K562 (cell line): ENCODE data around the gene TEX22. TPM values are rescaled to one million over a fixed set of nuclear protein-coding genes. Genes with fewer than 3 reads are reported as not detected.

ENCODE experiments used
- ATAC-seq: fragments of 200-7000 bp; cut with Tn5 transposase; 3 replicates; pipeline ENCODE4 v1.9.1; 2020; ENCODE audit warnings: moderate library complexity
- BruUV-seq: library from RNA; stranded (reverse); fragments of 400-500 nt; replicated peaks from 2 replicates; lab custom pipeline; 2021; lab: Mats Ljungman, UMichigan
- CTCF ChIA-PET: fragments of 300-600 bp; formaldehyde crosslinking; extraction: SDS; loops from one replicate; lab custom pipeline; 2021; ENCODE audit warnings: low intra/inter-chr PET ratio; lab: Yijun Ruan, JAX
- POLR2A ChIA-PET: fragments of 300-600, 350-650 bp; sonication (Branson Sonifier 250); formaldehyde crosslinking; extraction: SDS; loops from one replicate; lab custom pipeline; 2021; ENCODE audit warnings: antibody characterized with exemption, inconsistent platforms; lab: Yijun Ruan, JAX
- DNase-seq, 4 experiments: peaks; one replicate each; pipeline versions ENCODE4 v3.0.0 to v3.0.0-alpha.2; 2011 to 2018; ENCODE audit warnings: low spot score in 3 of 4, mixed read lengths in 3 of 4; ENCODE audit errors: extremely low read depth in 1 of 4
- FAIRE-seq: peaks from 2 replicates; lab custom pipeline; 2011; peaks lifted over from hg19 to GRCh38; lab: Jason Lieb, UNC
- H2AFZ ChIP-seq: 2 replicates; pipeline ENCODE4 v1.6.0; 2011; ENCODE audit warnings: low read depth, low read length, control low read depth, inconsistent platforms
- H3K27ac ChIP-seq: fragments of 200-600 bp; 3 replicates; pipeline ENCODE4 v1.8.0; 2011; ENCODE audit warnings: low read depth, mild to moderate bottlenecking, control low read depth, inconsistent platforms, low read length, moderate library complexity, mixed read lengths; ENCODE audit errors: extremely low read depth
- H3K27me3 ChIP-seq, 2 experiments: fragments of 300-600 bp in 1 of 2; 2 replicates in 1 of 2; 3 replicates in 1 of 2; pipeline versions ENCODE4 v1.6.0 to v1.8.0; 2011; ENCODE audit warnings: inconsistent platforms in 2 of 2, low read length in 2 of 2, mild to moderate bottlenecking in 1 of 2, mixed read lengths in 1 of 2, moderate library complexity in 1 of 2; ENCODE audit not compliant: control insufficient read depth in 2 of 2, insufficient read depth in 2 of 2
- H3K36me3 ChIP-seq: fragments of 300-600 bp; 3 replicates; pipeline ENCODE4 v1.8.0; 2011; ENCODE audit warnings: mild to moderate bottlenecking, low read length, inconsistent platforms; ENCODE audit not compliant: control insufficient read depth, insufficient read depth
- H3K4me1 ChIP-seq, 2 experiments: fragments of 200-600 bp in 1 of 2; replicated peaks in 1 of 2; 2 replicates in 1 of 2; 3 replicates in 1 of 2; pipeline versions ENCODE4 v1.5.1 to v1.8.0; 2011; ENCODE audit warnings: inconsistent platforms in 2 of 2, low read length in 2 of 2, mild to moderate bottlenecking in 1 of 2, mixed read lengths in 1 of 2, moderate library complexity in 1 of 2; ENCODE audit not compliant: control insufficient read depth in 2 of 2, insufficient read depth in 2 of 2
- H3K4me2 ChIP-seq: 2 replicates; pipeline ENCODE4 v1.6.1; 2011; ENCODE audit warnings: low read length, control low read depth, inconsistent platforms, mixed read lengths; ENCODE audit not compliant: insufficient read depth
- H3K4me3 ChIP-seq: fragments of 200-600 bp; sonication (generic), shearing (Covaris generic); 2 replicates; pipeline ENCODE4 v1.5.1; 2016; ENCODE audit warnings: control low read depth, inconsistent platforms
- H3K79me2 ChIP-seq: fragments of 200-600 bp; 3 replicates; pipeline ENCODE4 v1.8.0; 2011; ENCODE audit warnings: low read length, inconsistent platforms; ENCODE audit not compliant: control insufficient read depth, insufficient read depth
- H3K9ac ChIP-seq, 2 experiments: 2 replicates each; pipeline versions ENCODE4 v1.6.0 to v1.6.1; 2011; ENCODE audit warnings: low read depth in 2 of 2, low read length in 2 of 2, control low read depth in 1 of 2, inconsistent platforms in 1 of 2, mild to moderate bottlenecking in 1 of 2, mixed read lengths in 1 of 2; ENCODE audit not compliant: insufficient read depth in 1 of 2
- H3K9me1 ChIP-seq: one replicate; pipeline ENCODE4 v1.6.0; 2011; ENCODE audit warnings: inconsistent platforms, mild to moderate bottlenecking, low read length, moderate library complexity; ENCODE audit not compliant: control insufficient read depth, insufficient read depth
- H3K9me3 ChIP-seq: replicated peaks from 2 replicates; pipeline ENCODE4 v1.5.1; 2011; ENCODE audit warnings: low read depth, low read length, inconsistent platforms; ENCODE audit not compliant: control insufficient read depth, insufficient read depth
- H4K20me1 ChIP-seq: replicated peaks from 2 replicates; pipeline ENCODE4 v1.6.1; 2011; ENCODE audit warnings: low read length, inconsistent platforms, mixed read lengths; ENCODE audit not compliant: control insufficient read depth, insufficient read depth
- CHD4 ChIP-seq: fragments of 200-600 bp; sonication (generic); IDR thresholded peaks from 3 replicates; pipeline ENCODE4 v1.6.1; 2012; ENCODE audit warnings: low read depth, mild to moderate bottlenecking, mixed read lengths, low read length, inconsistent platforms; ENCODE audit not compliant: insufficient read depth, insufficient replicate concordance, poor library complexity, severe bottlenecking
- CREB1 ChIP-seq, 2 experiments: sonication (generic) in 1 of 2; formaldehyde crosslinking in 1 of 2; IDR thresholded peaks; 2 replicates each; pipeline versions ENCODE4 v1.6.1 to v1.8.0; 2012 to 2022; ENCODE audit warnings: inconsistent platforms in 1 of 2, mild to moderate bottlenecking in 1 of 2, missing genetic modification reagents in 1 of 2, moderate library complexity in 1 of 2
- HDAC2 ChIP-seq: fragments of 450-650 bp; IDR thresholded peaks from 2 replicates; pipeline ENCODE4 v1.6.1; 2016; ENCODE audit warnings: mild to moderate bottlenecking
- HEY1 ChIP-seq: fragments of 250-450 bp; sonication (Bioruptor Pico); IDR thresholded peaks from 2 replicates; pipeline ENCODE4 v1.5.0; 2020; ENCODE audit warnings: mild to moderate bottlenecking, moderate library complexity, borderline replicate concordance
- POLR2G ChIP-seq: fragments of 200-400 bp; formaldehyde crosslinking; IDR thresholded peaks from 2 replicates; pipeline ENCODE4 v1.6.1; 2017; ENCODE audit warnings: low read depth, mild to moderate bottlenecking, antibody characterized with exemption, low read length, moderate library complexity
- WGBS: fragments of 100-300 bp; shearing (Covaris generic); methylation state at CpG from one replicate; pipeline ENCODE4 v1.1.6; 2016; ENCODE audit warnings: low coverage, mixed read lengths; ENCODE audit not compliant: insufficient coverage; ENCODE audit errors: missing lambda C conversion rate; 5-methylcytosine and 5-hydroxymethylcytosine counted together
- in situ Hi-C: fragments of 300-500 bp; cut with MboI; formaldehyde crosslinking; loops from 4 replicates; pipeline ENCODE4 v1.15.0; 2018; ENCODE audit warnings: inconsistent platforms, mixed read lengths
- intact Hi-C: fragments of 100-400 bp; cut with micrococcal nuclease; formaldehyde crosslinking; loops from 2 replicates; pipeline ENCODE4 v1.14.2; 2022
- polyA plus RNA-seq, 8 experiments: library from polyadenylated mRNA; depleted of rRNA in 4 of 8; stranded (reverse) in 5 of 8; unstranded in 3 of 8; fragments of >200 nt; fragmentation: Nextera tagmentation in 2 of 8; fragmentation: Illumina TruSeq in 1 of 8; extraction: Ambion mirVana in 2 of 8; extraction: Trizol in 1 of 8; gene quantifications; 2 replicates each; pipeline versions ENCODE4 v1.2.1 to v1.2.3, GENCODE V29; 2011 to 2014; ENCODE audit warnings: inconsistent platforms in 1 of 8, missing spikeins in 1 of 8
- total RNA-seq, 7 experiments: library from RNA; depleted of rRNA in 6 of 7; stranded (reverse); fragments of >200 nt in 6 of 7; fragmentation: Illumina TruSeq in 2 of 7; extraction: Trizol in 2 of 7; gene quantifications; 2 replicates each; pipeline versions ENCODE4 v1.2.1 to v1.2.3, GENCODE V29; 2011 to 2021; ENCODE audit warnings: low replicate concordance in 1 of 7
- TF ChIP-seq, protein P1 (sequence below): fragments of 200-400 bp; formaldehyde crosslinking; IDR thresholded peaks from 2 replicates; pipeline ENCODE4 v1.6.1; 2017; ENCODE audit warnings: mild to moderate bottlenecking, low read depth, low read length, moderate library complexity

TEX22 gene
- total and polyA plus RNA-seq, 9 of the 15 experiments (the other 6 are each of a cell fraction or from before 2014, with no cell fraction given): 0.04 to 1.7 (median 0.23) TPM; not detected in 2

DNA sequence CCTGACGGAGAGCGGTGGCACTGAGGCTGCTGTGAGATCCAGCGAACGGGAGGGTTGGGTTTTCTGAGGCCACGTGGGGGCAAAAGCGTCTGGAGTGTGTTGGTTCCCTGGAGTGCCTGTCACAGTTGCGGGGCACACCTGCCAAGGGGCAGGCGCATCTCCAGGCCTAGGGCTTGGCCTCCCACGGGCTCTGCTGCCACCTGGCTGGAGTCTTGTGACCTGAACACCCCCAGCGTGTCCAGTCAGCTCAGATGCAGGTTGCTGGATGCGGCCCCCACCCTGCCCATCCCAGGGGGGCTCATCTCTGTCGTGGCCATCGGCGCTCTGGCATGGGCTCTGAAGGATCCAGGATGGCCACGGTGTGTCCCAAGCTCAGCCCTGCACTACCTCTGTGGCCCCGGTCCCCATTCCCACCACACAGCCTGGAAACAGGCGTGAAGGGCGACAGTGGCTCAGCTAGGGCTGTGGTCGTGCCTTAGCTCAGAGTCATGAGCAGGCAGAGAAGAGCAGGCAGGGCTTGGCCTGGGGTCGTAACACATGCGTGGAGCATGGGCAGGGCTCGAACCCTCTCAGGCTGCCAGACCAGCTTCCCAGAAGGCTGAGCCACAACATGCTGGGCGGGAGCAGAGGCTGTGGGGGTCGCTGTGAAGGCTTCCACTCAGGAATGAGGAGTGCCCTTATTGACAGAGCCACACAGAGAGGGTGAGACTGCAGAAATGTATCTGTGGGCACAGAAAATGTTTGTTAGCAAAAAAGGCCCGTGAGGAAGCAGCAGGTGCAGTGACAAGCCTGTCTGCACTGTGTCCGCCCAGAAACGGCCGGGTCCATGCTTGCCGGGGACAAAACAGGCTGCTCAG, 52.8 kb downstream of the TEX22 start:
- 94% methylated on average over 16 of the region's 29 CpGs for WGBS
- H3K4me3 ChIP-seq: no peak overlapping the region
- intact Hi-C loops (no loop called here), in situ Hi-C loops (no loop called here)
- H2AFZ ChIP-seq: no peak overlapping the region
- H3K36me3 ChIP-seq: peaks cover 66% of the 10 kb centered on the region; the same call in 1 of the 3 replicates
- ChIA-PET POLR2A (no interaction called here), CTCF (no interaction called here)
- DNase-seq (no peak), FAIRE-seq (no peak), ATAC-seq (no peak)
- no peaks in the 10 kb centered on the region for H3K9me3 ChIP-seq
- no peak overlapping the region for H3K27ac ChIP-seq
- no peaks in the 10 kb centered on the region for H4K20me1 ChIP-seq
- no peak overlapping the region for H3K4me2 ChIP-seq
- BruUV-seq: no TSS peak
- no peaks in the 10 kb centered on the region for H3K27me3 ChIP-seq
- H3K9me1 ChIP-seq: no peaks in the 10 kb centered on the region
- 0 out of 3 replicates have a peak, but pooled peaks cover 5% of the 10 kb centered on the region for H3K79me2 ChIP-seq
- peaks cover 0 to 47% of the 10 kb centered on the region in 2 experiments; a peak in 2 of 5 replicates for H3K4me1 ChIP-seq
- H3K9ac ChIP-seq: no peak overlapping the region; a peak in 1 of 4 replicates
- no peak for TF ChIP-seq HEY1 (CRISPR knock-in tag)
- TF ChIP-seq HDAC2: no peak
- TF ChIP-seq, protein P1, sequence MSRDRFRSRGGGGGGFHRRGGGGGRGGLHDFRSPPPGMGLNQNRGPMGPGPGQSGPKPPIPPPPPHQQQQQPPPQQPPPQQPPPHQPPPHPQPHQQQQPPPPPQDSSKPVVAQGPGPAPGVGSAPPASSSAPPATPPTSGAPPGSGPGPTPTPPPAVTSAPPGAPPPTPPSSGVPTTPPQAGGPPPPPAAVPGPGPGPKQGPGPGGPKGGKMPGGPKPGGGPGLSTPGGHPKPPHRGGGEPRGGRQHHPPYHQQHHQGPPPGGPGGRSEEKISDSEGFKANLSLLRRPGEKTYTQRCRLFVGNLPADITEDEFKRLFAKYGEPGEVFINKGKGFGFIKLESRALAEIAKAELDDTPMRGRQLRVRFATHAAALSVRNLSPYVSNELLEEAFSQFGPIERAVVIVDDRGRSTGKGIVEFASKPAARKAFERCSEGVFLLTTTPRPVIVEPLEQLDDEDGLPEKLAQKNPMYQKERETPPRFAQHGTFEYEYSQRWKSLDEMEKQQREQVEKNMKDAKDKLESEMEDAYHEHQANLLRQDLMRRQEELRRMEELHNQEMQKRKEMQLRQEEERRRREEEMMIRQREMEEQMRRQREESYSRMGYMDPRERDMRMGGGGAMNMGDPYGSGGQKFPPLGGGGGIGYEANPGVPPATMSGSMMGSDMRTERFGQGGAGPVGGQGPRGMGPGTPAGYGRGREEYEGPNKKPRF: no peak
- TF ChIP-seq POLR2G: peak; percentile 13; the same call in 1 of the 2 replicates
- no peak for TF ChIP-seq CREB1 (IDR thresholded peaks at IDR 0.05)
- no peak for TF ChIP-seq CREB1 (CRISPR knock-in tag; IDR thresholded peaks at IDR 0.05)
- no peak for TF ChIP-seq CHD4
